B cell (primary cell): Measurements from ENCODE around the gene PLCB4. TPM values are rescaled to one million over a fixed set of nuclear protein-coding genes. Genes with fewer than 3 reads are reported as not detected.

Source experiments
- ATAC-seq: fragments of 200-7000 bp; cut with Tn5 transposase; one replicate; pipeline ENCODE4 v1.10.0; 2021; ENCODE audit warnings: low read depth, mild to moderate bottlenecking, moderate number of reproducible peaks, moderate library complexity
- CTCF ChIA-PET: fragments of 350-600 bp; sonication (Branson Sonifier 250); formaldehyde crosslinking; loops from one replicate; lab custom pipeline; 2021; ENCODE audit warnings: antibody characterized with exemption, inconsistent platforms; lab: Charles Lee
- POLR2A ChIA-PET: fragments of 350-600 bp; sonication (Branson Sonifier 250); formaldehyde crosslinking; loops from one replicate; lab custom pipeline; 2021; ENCODE audit warnings: antibody characterized with exemption; lab: Charles Lee
- DNase-seq: peaks from one replicate; pipeline ENCODE4 v3.0.0; 2013
- H2AFZ ChIP-seq: 2 replicates; pipeline ENCODE4 v1.6.1; 2012; ENCODE audit warnings: mild to moderate bottlenecking, low read depth, low read length; ENCODE audit not compliant: insufficient read depth, poor library complexity, severe bottlenecking
- H3K27ac ChIP-seq, 2 donors: 1 replicate in 1 of 2; 2 replicates in 1 of 2; pipeline ENCODE4 v1.5.1; 2012 to 2013; ENCODE audit warnings: low read length in 2 of 2, mild to moderate bottlenecking in 2 of 2, moderate library complexity in 1 of 2
- H3K27me3 ChIP-seq, 4 experiments: fragments of 200-600 bp in 1 of 4; sonication (generic) in 1 of 4; replicated peaks in 1 of 4; 1 replicate in 2 of 4; 2 replicates in 2 of 4; pipeline versions ENCODE4 v1.6.1 to v1.7.0; 2013 to 2016; ENCODE audit warnings: low read length in 3 of 4, mild to moderate bottlenecking in 2 of 4, mixed read lengths in 1 of 4, moderate library complexity in 1 of 4; ENCODE audit not compliant: insufficient read depth in 4 of 4, control insufficient read depth in 3 of 4; ENCODE audit errors: control extremely low read depth in 1 of 4
- H3K36me3 ChIP-seq, 2 experiments: replicated peaks in 1 of 2; 1 replicate in 1 of 2; 2 replicates in 1 of 2; pipeline versions ENCODE4 v1.6.1 to v1.7.1; 2013; ENCODE audit warnings: low read length in 1 of 2; ENCODE audit not compliant: insufficient read depth in 2 of 2, control insufficient read depth in 1 of 2; ENCODE audit errors: control extremely low read depth in 1 of 2, extremely low read depth in 1 of 2
- H3K4me1 ChIP-seq, 2 donors: fragments of 200-600 bp in 1 of 2; sonication (generic) in 1 of 2; 1 replicate in 1 of 2; 2 replicates in 1 of 2; pipeline versions ENCODE4 v1.5.1 to v1.6.1; 2013 to 2017; ENCODE audit warnings: low read length in 2 of 2; ENCODE audit not compliant: control insufficient read depth in 2 of 2, insufficient read depth in 2 of 2
- H3K4me2 ChIP-seq: replicated peaks from 2 replicates; pipeline ENCODE3; 2012; ENCODE audit warnings: mild to moderate bottlenecking, low read depth, low read length; ENCODE audit not compliant: poor library complexity, severe bottlenecking
- H3K4me3 ChIP-seq, 5 experiments: fragments of 200-600 bp in 1 of 5; sonication (generic) in 1 of 5; 1 replicate in 3 of 5; 2 replicates in 2 of 5; pipeline versions ENCODE4 v1.5.1 to v1.7.0; 2011 to 2016; ENCODE audit warnings: low read length in 4 of 5, mild to moderate bottlenecking in 4 of 5, low read depth in 2 of 5, control low read depth in 1 of 5, moderate library complexity in 1 of 5; ENCODE audit not compliant: insufficient read depth in 1 of 5; ENCODE audit errors: control extremely low read depth in 1 of 5, extremely low read depth in 1 of 5
- H3K79me2 ChIP-seq: fragments of 200-600 bp; sonication (generic); one replicate; pipeline ENCODE4 v1.6.0; 2016; ENCODE audit warnings: low read length; ENCODE audit not compliant: control insufficient read depth, insufficient read depth
- H3K9ac ChIP-seq: fragments of 200-600 bp; sonication (generic); 2 replicates; pipeline ENCODE4 v1.6.1; 2017; ENCODE audit warnings: mild to moderate bottlenecking, low read length, moderate library complexity
- H3K9me3 ChIP-seq, 3 donors: one replicate each; pipeline versions ENCODE4 v1.6.1 to v1.7.1; 2013; ENCODE audit warnings: low read length in 2 of 3; ENCODE audit not compliant: control insufficient read depth in 2 of 3, insufficient read depth in 1 of 3; ENCODE audit errors: control extremely low read depth in 1 of 3
- H4K20me1 ChIP-seq: 2 replicates; pipeline ENCODE4 v1.6.0; 2012; ENCODE audit warnings: mild to moderate bottlenecking, low read length; ENCODE audit not compliant: insufficient read depth, control insufficient read depth, poor library complexity, severe bottlenecking
- H3K27ac Mint-ChIP-seq: one replicate; pipeline ENCODE4 v1.8.0; 2021; ENCODE audit warnings: mixed read lengths
- H3K27me3 Mint-ChIP-seq: one replicate; pipeline ENCODE4 v1.8.0; 2021; ENCODE audit warnings: mixed read lengths
- H3K4me1 Mint-ChIP-seq: one replicate; pipeline ENCODE4 v1.8.0; 2021; ENCODE audit warnings: mixed read lengths
- H3K4me3 Mint-ChIP-seq: one replicate; pipeline ENCODE4 v1.8.0; 2021; ENCODE audit warnings: mixed read lengths
- H3K9me3 Mint-ChIP-seq: one replicate; pipeline ENCODE4 v1.8.0; 2022; ENCODE audit warnings: mixed read lengths; ENCODE audit not compliant: insufficient read depth
- CTCF ChIP-seq: fragments of 200-600 bp; IDR thresholded peaks from one replicate; pipeline ENCODE4 v1.8.0; 2022; ENCODE audit warnings: antibody characterized with exemption, mild to moderate bottlenecking
- EZH2 ChIP-seq: IDR thresholded peaks from 2 replicates; pipeline ENCODE4 v1.6.1; 2012; ENCODE audit warnings: borderline replicate concordance, low read depth, mild to moderate bottlenecking, moderate library complexity, low read length; ENCODE audit not compliant: insufficient read depth, poor library complexity, severe bottlenecking
- WGBS: methylation state at CpG from one replicate; pipeline ENCODE4 v1.1.5; 2013; ENCODE audit warnings: missing lambda C conversion rate; ENCODE audit not compliant: insufficient coverage; 5-methylcytosine and 5-hydroxymethylcytosine counted together
- intact Hi-C: fragments of 100-400 bp; cut with micrococcal nuclease; formaldehyde crosslinking; loops from one replicate; pipeline ENCODE4 v1.10.0; 2022
- polyA plus RNA-seq: library from polyadenylated mRNA; depleted of rRNA; stranded (reverse); fragments of >200 nt; gene quantifications from 2 replicates; pipeline ENCODE4 v1.2.3, GENCODE V29; 2012
- total RNA-seq, 2 donors: library from RNA; stranded (reverse); fragments of 120-200 nt in 1 of 2; gene quantifications; 1 replicate in 1 of 2; 2 replicates in 1 of 2; pipeline versions ENCODE4 v1.2.3 to v1.2.4, GENCODE V29; 2013 to 2022

The PLCB4 gene
- total and polyA plus RNA-seq, 2 donors (not counting 1 experiment from before 2014, with no cell fraction given): not detected

GRCh38 chr20:9147547-9148024 lies 78.7 kb downstream of the PLCB4 start:
- no peak overlapping the region for H3K4me3 ChIP-seq
- no peak overlapping the region for H3K4me2 ChIP-seq
- peaks cover 0 to 5% (median 0%) of the 10 kb centered on the region in 3 donors for H3K9me3 ChIP-seq
- no peaks in the 10 kb centered on the region for H3K79me2 ChIP-seq
- ATAC-seq (no peak), DNase-seq (no peak)
- H3K9ac ChIP-seq: no peak overlapping the region
- no peaks in the 10 kb centered on the region for H3K4me1 ChIP-seq
- Mint-ChIP-seq H3K27me3 (no peaks in the 10 kb centered on the region), H3K4me1 (no peaks in the 10 kb centered on the region), H3K27ac (no peak overlapping the region), H3K9me3 (peaks cover 2% of the 10 kb centered on the region), H3K4me3 (no peak overlapping the region)
- ChIA-PET CTCF (no interaction called here), POLR2A (no interaction called here)
- H2AFZ ChIP-seq: no peak overlapping the region
- H3K36me3 ChIP-seq: no peaks in the 10 kb centered on the region
- H4K20me1 ChIP-seq: no peaks in the 10 kb centered on the region
- no peak overlapping the region for H3K27ac ChIP-seq
- 80% methylated on average over 2 of the region's 2 CpGs for WGBS
- no peaks in the 10 kb centered on the region for H3K27me3 ChIP-seq
- TF ChIP-seq EZH2 (no peak), CTCF (no peak)
- intact Hi-C loops: no loop called here

- CTCF ChIA-PET: no interaction called here
- ATAC-seq: no peak
- Histone ChIP-seq H3K36me3 (no peaks in the 10 kb centered on the region), H3K4me2 (no peak overlapping the region), H3K79me2 (no peaks in the 10 kb centered on the region), H3K4me3 (no peak overlapping the region), H3K27ac (no peak overlapping the region), H3K9me3 (peaks cover 0 to 6% (median 0%) of the 10 kb centered on the region in 3 donors), H3K4me1 (no peaks in the 10 kb centered on the region), H3K27me3 (no peaks in the 10 kb centered on the region), H3K9ac (no peak overlapping the region), H2AFZ (no peak overlapping the region), H4K20me1 (no peaks in the 10 kb centered on the region)
- Mint-ChIP-seq H3K27ac (no peak overlapping the region), H3K27me3 (no peaks in the 10 kb centered on the region), H3K9me3 (peaks cover 2% of the 10 kb centered on the region), H3K4me3 (no peak overlapping the region), H3K4me1 (no peaks in the 10 kb centered on the region)
- TF ChIP-seq CTCF (no peak), EZH2 (no peak)
- POLR2A ChIA-PET: no interaction called here
- intact Hi-C loops: no loop called here
- WGBS: 67% methylated on average over 1 of the region's 3 CpGs
- DNase-seq: no peak
Observed at GRCh38 chr20:9148291-9148690, 79.4 kb downstream of the PLCB4 start.
